IMR-90 (cell line): Measurements from ENCODE around the gene CHCHD4. TPM values are rescaled to one million over a fixed set of nuclear protein-coding genes. Genes with fewer than 3 reads are reported as not detected.

Experiments used
- ATAC-seq: fragments of 200-7000 bp; cut with Tn5 transposase; 2 replicates; pipeline ENCODE4 v1.9.1; 2020; ENCODE audit warnings: low read depth, mild to moderate bottlenecking, moderate library complexity
- BruUV-seq: library from RNA; stranded (reverse); fragments of 400-500 nt; replicated peaks from 2 replicates; lab custom pipeline; 2021; lab: Mats Ljungman, UMichigan
- CTCF ChIA-PET: fragments of 300-600 bp; formaldehyde crosslinking; extraction: SDS; loops from one replicate; lab custom pipeline; 2021; ENCODE audit warnings: antibody characterized with exemption; lab: Yijun Ruan, JAX
- POLR2A ChIA-PET: fragments of 300-600 bp; sonication (Branson Sonifier 250); formaldehyde crosslinking; loops from one replicate; lab custom pipeline; 2022; ENCODE audit warnings: antibody characterized with exemption; ENCODE audit not compliant: unreplicated experiment; lab: Charles Lee
- DNase-seq: peaks from one replicate; pipeline ENCODE4 v3.0.0; 2013
- H2AFZ ChIP-seq: replicated peaks from 2 replicates; pipeline ENCODE3; 2013; ENCODE audit warnings: low read length, mild to moderate bottlenecking; ENCODE audit not compliant: poor library complexity
- H2AK5ac ChIP-seq: 2 replicates; pipeline ENCODE4 v1.6.1; 2013; ENCODE audit warnings: low read depth, low read length, inconsistent platforms
- H2AK9ac ChIP-seq: replicated peaks from 2 replicates; pipeline ENCODE3; 2013; ENCODE audit warnings: mild to moderate bottlenecking, low read depth, low read length, moderate library complexity; ENCODE audit not compliant: poor library complexity
- H2BK120ac ChIP-seq: 2 replicates; pipeline ENCODE4 v1.6.1; 2013; ENCODE audit warnings: low read depth, low read length, inconsistent platforms
- H2BK15ac ChIP-seq: 3 replicates; pipeline ENCODE4 v1.6.1; 2013; ENCODE audit warnings: low read depth, low read length, inconsistent platforms
- H2BK20ac ChIP-seq: 2 replicates; pipeline ENCODE4 v1.6.1; 2013; ENCODE audit warnings: low read depth, mild to moderate bottlenecking, inconsistent platforms, low read length, moderate library complexity
- H2BK5ac ChIP-seq: 2 replicates; pipeline ENCODE4 v1.6.1; 2013; ENCODE audit warnings: mild to moderate bottlenecking, low read depth, low read length, inconsistent platforms; ENCODE audit not compliant: poor library complexity, severe bottlenecking
- H3K14ac ChIP-seq: replicated peaks from 2 replicates; pipeline ENCODE4 v1.6.1; 2013; ENCODE audit warnings: low read depth, low read length, inconsistent platforms
- H3K18ac ChIP-seq: 2 replicates; pipeline ENCODE4 v1.6.1; 2013; ENCODE audit warnings: low read depth, low read length, control low read depth
- H3K23ac ChIP-seq: 2 replicates; pipeline ENCODE4 v1.6.1; 2013; ENCODE audit warnings: low read depth, low read length, inconsistent platforms
- H3K27ac ChIP-seq: 2 replicates; pipeline ENCODE4 v1.5.1; 2013; ENCODE audit warnings: mild to moderate bottlenecking, control low read depth, low read length; ENCODE audit not compliant: insufficient read depth
- H3K27me3 ChIP-seq: 2 replicates; pipeline ENCODE4 v1.6.1; 2013; ENCODE audit warnings: low read length; ENCODE audit not compliant: control insufficient read depth, insufficient read depth
- H3K36me3 ChIP-seq: 2 replicates; pipeline ENCODE4 v1.6.1; 2013; ENCODE audit warnings: low read length, mixed read lengths; ENCODE audit not compliant: control insufficient read depth, insufficient read depth
- H3K4ac ChIP-seq: 2 replicates; pipeline ENCODE4 v1.6.1; 2013; ENCODE audit warnings: low read depth, low read length, inconsistent platforms
- H3K4me1 ChIP-seq: 2 replicates; pipeline ENCODE4 v1.6.1; 2013; ENCODE audit warnings: low read length, mixed read lengths; ENCODE audit not compliant: control insufficient read depth, insufficient read depth
- H3K4me2 ChIP-seq: 2 replicates; pipeline ENCODE4 v1.6.1; 2013; ENCODE audit warnings: low read depth, mild to moderate bottlenecking, control low read depth, low read length, moderate library complexity
- H3K4me3 ChIP-seq: 2 replicates; pipeline ENCODE4 v1.5.1; 2013; ENCODE audit warnings: low read depth, mild to moderate bottlenecking, control low read depth, low read length, moderate library complexity; ENCODE audit not compliant: insufficient read depth
- H3K56ac ChIP-seq: 2 replicates; pipeline ENCODE4 v1.6.1; 2013; ENCODE audit warnings: low read length, inconsistent platforms; ENCODE audit not compliant: insufficient read depth; ENCODE audit errors: extremely low read depth
- H3K79me1 ChIP-seq, 2 experiments: 2 replicates each; pipeline ENCODE4 v1.6.1; 2013; ENCODE audit warnings: low read length in 2 of 2, inconsistent platforms in 1 of 2, low read depth in 1 of 2
- H3K9ac ChIP-seq: 2 replicates; pipeline ENCODE4 v1.6.1; 2013; ENCODE audit warnings: low read depth, low read length, control low read depth
- H3K9me1 ChIP-seq: 2 replicates; pipeline ENCODE4 v1.6.1; 2013; ENCODE audit warnings: low read length, inconsistent platforms; ENCODE audit not compliant: insufficient read depth
- H3K9me3 ChIP-seq: 2 replicates; pipeline ENCODE4 v1.6.1; 2013; ENCODE audit warnings: low read length; ENCODE audit not compliant: control insufficient read depth, insufficient read depth
- H4K20me1 ChIP-seq: 2 replicates; pipeline ENCODE4 v1.6.1; 2013; ENCODE audit warnings: low read length, inconsistent platforms; ENCODE audit not compliant: insufficient read depth
- H4K5ac ChIP-seq: 2 replicates; pipeline ENCODE4 v1.6.1; 2013; ENCODE audit warnings: mild to moderate bottlenecking, low read depth, low read length, control low read depth
- H4K8ac ChIP-seq, 2 experiments: 2 replicates each; pipeline ENCODE4 v1.6.1; 2013; ENCODE audit warnings: low read depth in 2 of 2, low read length in 2 of 2, control low read depth in 1 of 2, inconsistent platforms in 1 of 2
- H4K91ac ChIP-seq: 2 replicates; pipeline ENCODE4 v1.6.1; 2013; ENCODE audit warnings: low read depth, low read length, inconsistent platforms; ENCODE audit not compliant: insufficient read depth
- WGBS, 2 experiments: methylation state at CpG; one replicate each; pipeline versions ENCODE4 v1.1.5 to v1.1.7; 2013; ENCODE audit warnings: missing lambda C conversion rate in 2 of 2; ENCODE audit not compliant: insufficient read length in 1 of 2; ENCODE audit errors: extremely low coverage in 2 of 2; 5-methylcytosine and 5-hydroxymethylcytosine counted together
- dilution Hi-C: fragments of 300-500 bp; cut with HindIII; formaldehyde crosslinking; loops from one replicate; pipeline ENCODE4 v1.14.3; 2018; ENCODE audit warnings: low sequenced_read_pairs; ENCODE audit not compliant: unreplicated experiment
- in situ Hi-C: fragments of 300-500 bp; cut with MboI; formaldehyde crosslinking; loops from 3 replicates; pipeline ENCODE4 v1.14.3; 2019; ENCODE audit warnings: low sequenced_read_pairs, inconsistent platforms, mixed read lengths
- intact Hi-C: fragments of 100-400 bp; cut with micrococcal nuclease; formaldehyde crosslinking; loops from 2 replicates; pipeline ENCODE4 v1.10.0; 2022
- polyA plus RNA-seq, 3 experiments: library from polyadenylated mRNA; depleted of rRNA; stranded (reverse); fragments of >200 nt; gene quantifications; 2 replicates each; pipeline ENCODE4 v1.2.3, GENCODE V29; 2012; ENCODE audit warnings: low replicate concordance in 1 of 3
- total RNA-seq: library from RNA; depleted of rRNA; stranded (reverse); fragments of >200 nt; gene quantifications from 2 replicates; pipeline ENCODE4 v1.2.3, GENCODE V29; 2012
- TF ChIP-seq, protein P1 (sequence below): conservative IDR thresholded peaks from 2 replicates; pipeline ENCODE4 v1.5.1; 2012; ENCODE audit warnings: mild to moderate bottlenecking, low read depth, low read length, improper control_type of control experiment
- TF ChIP-seq, protein P2 (sequence below): fragments of 150-350 bp; IDR thresholded peaks from 2 replicates; pipeline ENCODE4 v1.6.1; 2017; ENCODE audit warnings: mild to moderate bottlenecking, antibody characterized with exemption, low read length, low read depth

The CHCHD4 gene
- total and polyA plus RNA-seq, 2 of the 4 experiments (the other 2 are of a cell fraction): 9.0 to 9.8 TPM

DNA sequence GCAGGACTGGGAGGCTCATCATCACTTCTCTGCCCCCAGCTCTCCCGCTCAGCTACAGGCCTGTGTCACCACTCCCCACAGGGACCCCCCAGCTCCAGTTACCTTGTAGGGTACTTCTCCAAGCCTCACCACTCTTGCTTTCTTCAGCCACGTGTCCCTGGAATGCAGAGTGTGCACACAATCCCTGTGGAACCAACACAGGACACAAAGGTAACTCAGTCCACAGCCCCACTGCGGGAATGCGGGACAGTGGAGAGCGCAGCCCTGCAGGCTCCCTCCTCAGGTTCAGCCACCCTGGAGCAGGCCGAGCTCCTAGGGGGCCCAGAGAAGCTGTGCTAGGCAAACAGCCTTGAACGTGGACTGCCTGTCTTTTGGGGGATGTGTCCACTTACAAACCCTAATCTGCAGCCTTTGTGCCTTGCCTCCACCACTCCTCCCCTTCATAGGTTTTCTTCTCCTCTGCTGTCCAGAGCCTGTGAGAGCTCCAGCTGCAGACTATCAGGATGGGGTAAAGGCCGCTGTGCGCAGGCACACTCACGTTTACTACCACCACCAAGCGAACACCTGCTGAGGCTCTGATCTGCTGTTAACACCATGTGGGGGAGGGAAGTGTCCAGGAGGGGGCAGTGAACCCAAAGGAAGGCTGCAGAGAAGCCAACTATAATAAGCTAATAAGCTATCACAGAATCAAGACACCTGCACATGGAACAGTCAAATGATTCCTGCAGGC, 27.7 kb upstream of the CHCHD4 start:
- ATAC-seq (no peak), DNase-seq (no peak)
- Histone ChIP-seq H4K20me1 (no peaks in the 10 kb centered on the region), H3K9me1 (no peaks in the 10 kb centered on the region; the same call in 1 of the 2 replicates), H3K56ac (no peak overlapping the region), H3K27ac (no peak overlapping the region), H3K9me3 (no peaks in the 10 kb centered on the region), H2AK9ac (no peak overlapping the region), H3K4me2 (no peak overlapping the region), H2BK20ac (no peak overlapping the region), H2BK120ac (no peak overlapping the region), H2AK5ac (no peak overlapping the region), H2BK5ac (no peak overlapping the region), H3K14ac (no peak overlapping the region), H4K5ac (no peak overlapping the region), H3K9ac (no peak overlapping the region), H3K4me1 (no peaks in the 10 kb centered on the region), H3K27me3 (no peaks in the 10 kb centered on the region), H4K8ac (no peak overlapping the region), H3K4ac (no peak overlapping the region), H3K36me3 (peaks cover 64% of the 10 kb centered on the region), H4K91ac (no peak overlapping the region), H2AFZ (no peak overlapping the region), H3K79me1 (peaks cover 19 to 29% of the 10 kb centered on the region in 2 experiments), H2BK15ac (no peak overlapping the region), H3K23ac (no peak overlapping the region), H3K4me3 (no peak overlapping the region), H3K18ac (no peak overlapping the region)
- intact Hi-C loops: no loop called here
- in situ Hi-C loops: no loop called here
- TF ChIP-seq, protein P1, sequence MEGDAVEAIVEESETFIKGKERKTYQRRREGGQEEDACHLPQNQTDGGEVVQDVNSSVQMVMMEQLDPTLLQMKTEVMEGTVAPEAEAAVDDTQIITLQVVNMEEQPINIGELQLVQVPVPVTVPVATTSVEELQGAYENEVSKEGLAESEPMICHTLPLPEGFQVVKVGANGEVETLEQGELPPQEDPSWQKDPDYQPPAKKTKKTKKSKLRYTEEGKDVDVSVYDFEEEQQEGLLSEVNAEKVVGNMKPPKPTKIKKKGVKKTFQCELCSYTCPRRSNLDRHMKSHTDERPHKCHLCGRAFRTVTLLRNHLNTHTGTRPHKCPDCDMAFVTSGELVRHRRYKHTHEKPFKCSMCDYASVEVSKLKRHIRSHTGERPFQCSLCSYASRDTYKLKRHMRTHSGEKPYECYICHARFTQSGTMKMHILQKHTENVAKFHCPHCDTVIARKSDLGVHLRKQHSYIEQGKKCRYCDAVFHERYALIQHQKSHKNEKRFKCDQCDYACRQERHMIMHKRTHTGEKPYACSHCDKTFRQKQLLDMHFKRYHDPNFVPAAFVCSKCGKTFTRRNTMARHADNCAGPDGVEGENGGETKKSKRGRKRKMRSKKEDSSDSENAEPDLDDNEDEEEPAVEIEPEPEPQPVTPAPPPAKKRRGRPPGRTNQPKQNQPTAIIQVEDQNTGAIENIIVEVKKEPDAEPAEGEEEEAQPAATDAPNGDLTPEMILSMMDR: 0 out of 2 replicates have a peak, but pooled peaks have one; percentile 18
- TF ChIP-seq, protein P2, sequence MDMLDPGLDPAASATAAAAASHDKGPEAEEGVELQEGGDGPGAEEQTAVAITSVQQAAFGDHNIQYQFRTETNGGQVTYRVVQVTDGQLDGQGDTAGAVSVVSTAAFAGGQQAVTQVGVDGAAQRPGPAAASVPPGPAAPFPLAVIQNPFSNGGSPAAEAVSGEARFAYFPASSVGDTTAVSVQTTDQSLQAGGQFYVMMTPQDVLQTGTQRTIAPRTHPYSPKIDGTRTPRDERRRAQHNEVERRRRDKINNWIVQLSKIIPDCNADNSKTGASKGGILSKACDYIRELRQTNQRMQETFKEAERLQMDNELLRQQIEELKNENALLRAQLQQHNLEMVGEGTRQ: no peak
- dilution Hi-C loops: no loop called here
- ChIA-PET POLR2A (interaction anchor here (1.2 kb wide), 1 partner anchor 26 kb away, joined by 3 read pairs; the partner anchor contains the start of gene LSM3), CTCF (no interaction called here)
- no TSS peak for BruUV-seq
- WGBS, 2 experiments: no CpG with 5 or more reads among the region's 11 CpGs
